Coronary artery (tissue), 2 donors: ENCODE data around the gene FCRL6.

Source experiments
- DNase-seq: peaks from one replicate; pipeline ENCODE4 v3.0.0-alpha.2; 2017; ENCODE audit warnings: low spot score
- H3K27ac ChIP-seq, 2 donors: fragments of 200-600 bp; sonication (generic); one replicate each; pipeline ENCODE4 v1.5.1; 2016 to 2019
- H3K4me3 ChIP-seq: fragments of 200-600 bp; sonication (generic); 2 replicates; pipeline ENCODE4 v1.5.1; 2016; ENCODE audit warnings: mild to moderate bottlenecking, moderate library complexity
- CTCF ChIP-seq: fragments of 200-600 bp; sonication (generic); IDR thresholded peaks from one replicate; pipeline ENCODE4 v1.5.1; 2019; ENCODE audit warnings: antibody characterized with exemption

Gene FCRL6

GRCh38 chr1:159802111-159802510 is at the start of gene FCRL6:
TSS of gene FCRL6 (plus strand) at chr1:159802360. CDS start at chr1:159802425, 65 bp downstream.
- no peak within 1 kb of the TSS for H3K27ac ChIP-seq
- no peak within 1 kb of the TSS for H3K4me3 ChIP-seq
- no peak for DNase-seq

GRCh38 chr1:159753386-159753785 is 48.8 kb upstream of the FCRL6 start:
- no peak overlapping the region for H3K4me3 ChIP-seq
- peak overlapping the region in 1 of 2 donors; percentile 14 for H3K27ac ChIP-seq
- no peak for TF ChIP-seq CTCF
- DNase-seq: no peak

More at GRCh38 chr1:159802111-159802510, at the start of gene FCRL6:
- no peak for TF ChIP-seq CTCF

- Histone ChIP-seq H3K4me3 (no peak overlapping the region), H3K27ac (no peak overlapping the region)
- no peak for DNase-seq
- no peak for TF ChIP-seq CTCF
Measured at GRCh38 chr1:159755451-159756007, 46.6 kb upstream of the FCRL6 start.

GRCh38 chr1:159756397-159756796 is 45.8 kb upstream of the FCRL6 start:
- no peak for TF ChIP-seq CTCF
- Histone ChIP-seq H3K27ac (no peak overlapping the region), H3K4me3 (no peak overlapping the region)
- no peak for DNase-seq

GRCh38 chr1:159763686-159764085 is 38.5 kb upstream of the FCRL6 start:
- H3K4me3 ChIP-seq: no peak overlapping the region
- DNase-seq: no peak
- H3K27ac ChIP-seq: no peak overlapping the region
- TF ChIP-seq CTCF: no peak

GRCh38 chr1:159765806-159766205 is 36.4 kb upstream of the FCRL6 start:
- no peak overlapping the region for H3K27ac ChIP-seq
- DNase-seq: no peak
- no peak overlapping the region for H3K4me3 ChIP-seq
- no peak for TF ChIP-seq CTCF

GRCh38 chr1:159771127-159771895 is 30.8 kb upstream of the FCRL6 start:
- Histone ChIP-seq H3K4me3 (no peak overlapping the region), H3K27ac (no peak overlapping the region)
- no peak for TF ChIP-seq CTCF
- no peak for DNase-seq
